HG02885 (cell line): ENCODE measurements around the gene TLR6.
A peak's percentile ranks its signal among the peaks of the same experiment; 100 is the strongest.
"Not testable (repeated sequence)": the region's sequence is repeated elsewhere in the genome, so short reads cannot be mapped to it uniquely, and the experiment has no call there.

Experiments used
- ATAC-seq: cut with Tn5 transposase; IDR thresholded peaks from one replicate; pipeline ENCODE4 v1.9.1; 2021; ENCODE audit warnings: mild to moderate bottlenecking; ENCODE audit not compliant: unreplicated experiment, poor library complexity

Gene TLR6

DNA sequence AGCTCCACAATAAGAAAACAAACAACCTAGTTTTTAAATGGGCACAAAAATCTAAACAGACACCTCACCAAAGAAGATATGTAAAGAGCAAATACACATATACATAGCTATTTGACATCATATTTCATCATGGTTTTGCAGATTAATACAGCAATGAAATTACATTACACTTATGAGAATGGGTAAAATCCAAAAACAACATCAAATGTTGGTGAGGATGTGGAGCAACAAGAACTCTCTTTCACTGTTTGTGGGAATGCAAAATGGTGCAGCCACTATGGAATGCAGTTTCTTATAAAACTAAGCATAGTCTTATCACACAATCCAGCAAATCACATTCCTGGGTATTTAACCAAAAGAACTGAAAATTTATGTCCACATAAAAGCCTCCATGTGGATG lies 25.0 kb downstream of the TLR6 start:
- ATAC-seq: no peak

DNA sequence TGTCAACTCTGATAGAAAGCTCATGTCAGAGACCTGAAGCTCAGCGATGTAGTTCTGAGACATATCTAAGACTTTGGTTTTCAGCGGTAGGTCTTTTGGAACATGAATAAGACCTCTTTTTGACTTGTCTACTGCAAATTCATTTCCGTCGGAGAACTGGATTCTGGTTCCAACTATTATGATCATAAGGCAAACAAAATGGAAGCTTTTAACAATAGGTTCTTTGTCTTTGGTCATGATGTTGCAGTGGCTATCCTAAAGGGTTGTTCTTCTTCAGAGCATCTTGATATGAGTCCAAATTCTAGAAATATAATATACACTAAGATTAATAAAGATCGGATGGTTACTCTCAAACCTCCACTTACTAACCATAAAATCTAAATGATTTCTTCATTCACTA lies 27.4 kb downstream of the TLR6 start:
- no peak for ATAC-seq

DNA sequence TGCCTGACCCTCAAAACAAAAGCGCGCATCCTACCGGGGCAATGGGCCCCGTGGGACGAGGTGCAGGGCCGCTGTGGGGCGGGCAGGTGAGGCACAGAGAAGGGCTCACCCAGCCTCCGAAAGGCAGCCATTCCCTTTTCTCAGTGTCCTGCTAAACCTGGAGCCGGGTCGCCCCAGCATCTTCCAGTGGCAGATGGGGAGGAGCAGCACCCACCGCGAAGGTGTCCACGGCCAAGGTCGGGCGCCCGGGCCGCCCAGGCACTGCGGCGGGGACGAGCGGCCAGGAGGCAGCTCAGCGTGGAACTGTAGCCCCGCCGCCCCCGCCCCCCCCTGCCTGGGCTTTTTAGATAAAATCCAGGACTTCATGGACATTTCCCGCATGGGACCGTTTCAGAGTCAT lies 32.9 kb downstream of the TLR6 start:
- ATAC-seq: no peak

DNA sequence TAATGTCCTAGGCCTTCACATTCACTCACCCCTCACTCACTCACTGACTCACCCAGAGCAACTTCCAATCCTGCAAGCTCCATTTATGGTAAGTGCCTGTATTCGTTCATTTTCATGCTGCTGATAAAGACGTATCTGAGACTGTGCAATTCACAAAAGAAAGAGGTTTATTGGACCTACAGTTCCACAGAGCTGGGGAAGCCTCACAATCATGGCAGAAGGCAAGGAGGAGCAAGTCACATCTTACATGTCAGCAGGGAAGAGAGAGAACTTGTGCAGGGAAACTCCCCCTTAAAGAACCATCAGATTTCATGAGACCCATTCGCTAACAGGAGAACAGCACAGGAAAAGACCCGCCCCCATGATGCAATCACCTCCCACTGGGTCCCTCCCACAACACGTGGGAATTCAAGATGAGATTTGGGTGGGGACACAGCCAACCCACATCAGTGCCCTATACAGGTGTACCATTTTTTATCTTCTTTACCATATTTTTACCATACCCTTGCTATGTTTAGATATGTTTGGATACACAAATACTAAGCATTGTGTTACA lies 33.8 kb downstream of the TLR6 start:
- ATAC-seq: no peak

DNA sequence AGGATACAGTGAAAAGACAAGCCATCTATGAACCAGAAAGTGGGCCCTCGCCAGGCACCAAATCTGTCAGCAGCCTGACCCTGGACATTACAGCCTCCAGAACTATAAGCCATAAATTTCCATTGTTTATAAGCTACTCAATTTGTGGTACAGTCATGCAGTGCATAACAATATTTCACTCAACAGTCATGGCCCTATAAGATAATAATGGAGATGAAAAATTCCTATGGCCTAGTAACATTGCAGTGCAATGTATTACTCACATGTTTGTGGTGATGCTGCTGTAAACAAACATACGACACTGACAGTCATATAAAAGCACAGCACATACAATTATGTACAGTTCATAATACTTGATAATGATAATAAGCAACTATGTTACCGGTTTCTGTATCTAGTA lies 34.9 kb downstream of the TLR6 start:
- no peak for ATAC-seq

DNA sequence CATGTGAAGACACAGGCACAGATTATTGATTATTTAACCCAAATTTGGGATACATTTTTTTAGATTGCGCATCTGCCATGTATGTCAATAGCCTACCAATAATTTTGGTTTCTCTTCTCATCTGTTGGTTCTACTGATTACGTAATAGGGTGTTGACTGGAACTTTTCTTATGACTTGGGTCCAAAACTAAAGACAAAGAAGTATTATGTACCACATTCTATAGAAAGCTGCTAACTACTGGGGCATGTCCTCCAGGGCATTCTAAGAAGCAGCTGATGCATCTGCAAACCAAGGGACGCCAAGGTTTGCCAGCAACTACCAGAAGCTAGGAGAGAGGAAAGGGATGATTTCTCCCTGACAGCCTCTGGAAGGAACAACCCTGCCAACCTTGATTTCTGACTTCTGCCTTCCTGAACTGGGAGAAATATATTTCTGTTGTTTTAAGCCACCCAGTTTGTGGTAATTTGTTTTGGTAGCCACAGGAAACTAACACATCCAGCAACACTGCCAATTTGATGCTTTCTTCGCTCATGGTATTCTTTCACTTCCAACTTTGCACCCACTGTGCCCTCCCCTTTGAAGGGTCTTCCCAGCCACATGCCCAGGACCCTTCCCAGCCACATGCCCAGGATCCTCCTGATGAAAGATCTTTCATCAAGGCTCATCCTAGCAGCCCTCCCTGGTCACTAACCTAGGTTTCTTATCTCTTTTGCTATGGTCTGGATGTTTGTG lies 36.1 kb downstream of the TLR6 start:
- ATAC-seq: no peak

DNA sequence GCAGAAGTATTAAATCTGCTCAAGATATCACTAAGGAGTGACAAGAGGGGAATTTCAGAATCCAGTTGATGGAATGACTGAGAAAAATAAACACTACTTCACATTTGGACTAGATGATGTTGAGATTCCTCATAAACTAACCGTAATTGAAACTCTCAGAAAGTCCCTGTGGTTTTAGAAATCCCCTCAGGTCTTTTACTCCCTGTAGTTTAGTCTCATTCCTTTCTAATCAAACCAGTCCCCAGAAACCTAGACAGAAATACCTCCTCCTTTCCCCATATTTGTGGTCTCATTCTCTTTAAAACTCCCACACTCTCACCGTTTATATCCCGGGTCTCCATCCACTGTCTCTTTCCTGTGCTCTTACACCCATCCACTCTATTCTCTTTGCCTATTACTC lies 37.0 kb downstream of the TLR6 start:
- peak; percentile 36 for ATAC-seq

DNA sequence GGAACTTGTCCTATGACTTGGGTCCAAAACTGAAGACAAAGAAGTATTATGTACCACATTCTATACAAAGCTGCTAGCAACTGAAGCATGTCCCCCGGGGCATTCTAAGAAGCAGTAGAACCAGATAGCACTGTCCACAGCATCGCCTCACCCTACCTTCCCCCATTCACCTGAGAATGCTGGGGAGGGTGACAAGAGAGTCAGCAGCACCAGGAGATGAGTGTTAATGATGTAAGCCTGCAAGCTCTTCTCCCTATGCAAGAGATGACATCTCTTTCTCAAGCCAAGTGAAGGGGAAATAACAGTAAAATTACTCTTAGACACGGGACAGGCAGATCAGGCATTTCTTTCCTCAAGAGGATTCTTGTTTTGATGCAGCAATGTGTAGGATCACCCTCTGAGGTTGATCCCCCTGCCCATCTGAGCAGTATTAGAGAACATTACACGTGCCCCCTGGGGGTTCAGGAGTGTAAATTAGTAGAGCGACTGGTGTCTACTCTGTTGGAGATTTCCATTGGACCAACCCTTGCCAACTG lies 38.1 kb downstream of the TLR6 start:
- peak; percentile 67 for ATAC-seq

DNA sequence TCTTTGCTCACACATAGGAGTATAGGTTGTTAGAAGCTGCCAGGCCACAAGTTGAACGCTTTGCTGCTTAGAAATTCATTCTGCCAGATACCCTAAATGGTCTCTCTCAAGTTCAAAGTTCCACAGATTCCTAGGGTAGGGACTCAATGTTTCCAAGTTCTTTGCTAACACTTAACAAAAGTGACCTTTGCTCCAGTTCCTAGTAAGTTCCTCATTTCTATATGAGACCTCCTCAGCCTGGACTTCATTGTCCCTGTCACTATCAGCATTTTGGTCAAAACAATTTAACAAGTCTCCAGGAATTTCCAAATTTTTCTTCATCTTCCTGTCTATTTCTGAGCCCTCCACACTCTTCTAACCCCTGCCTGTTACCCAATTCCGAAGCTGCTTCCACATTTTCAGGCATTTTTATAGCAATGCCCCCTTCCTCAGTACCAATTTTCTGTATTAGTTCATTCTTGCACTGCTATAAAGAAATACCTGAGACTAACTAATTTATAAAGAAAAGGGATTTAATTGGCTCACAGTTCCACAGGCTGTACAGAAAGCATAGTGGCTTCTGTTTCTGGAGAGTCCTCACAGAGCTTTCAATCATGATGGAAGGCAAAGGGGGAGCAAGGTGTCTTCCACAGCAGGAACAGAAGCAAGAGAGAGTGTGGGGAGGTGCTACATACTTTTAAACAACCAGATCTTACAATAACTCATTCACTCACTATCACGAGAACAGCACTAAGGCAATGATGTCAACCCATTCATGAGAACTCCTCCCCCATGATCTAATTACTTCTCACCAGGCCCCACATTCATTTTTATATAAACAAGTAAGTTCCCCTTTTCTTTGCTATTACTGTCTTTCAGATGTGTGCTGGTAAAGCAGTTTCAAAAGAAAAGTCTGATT lies 40.5 kb downstream of the TLR6 start:
- no peak for ATAC-seq

DNA sequence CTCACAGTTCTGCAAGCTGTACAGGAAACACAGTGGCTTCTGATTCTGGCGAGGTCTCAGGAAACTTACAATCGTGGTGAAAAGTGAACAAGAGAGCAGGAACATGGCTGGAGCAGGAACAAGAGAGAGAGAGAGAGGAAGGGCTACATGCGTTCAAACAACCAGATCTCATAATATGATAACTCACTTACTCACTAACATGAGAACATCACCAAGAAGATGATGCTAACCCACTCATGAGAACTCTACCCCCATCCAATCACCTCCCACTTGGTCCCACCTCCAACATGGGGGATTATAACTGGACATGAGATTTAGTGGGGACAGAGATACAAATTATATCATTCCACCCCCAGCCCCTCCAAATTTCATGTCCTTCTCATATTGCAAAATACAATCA lies 42.2 kb downstream of the TLR6 start:
- ATAC-seq: no peak

DNA sequence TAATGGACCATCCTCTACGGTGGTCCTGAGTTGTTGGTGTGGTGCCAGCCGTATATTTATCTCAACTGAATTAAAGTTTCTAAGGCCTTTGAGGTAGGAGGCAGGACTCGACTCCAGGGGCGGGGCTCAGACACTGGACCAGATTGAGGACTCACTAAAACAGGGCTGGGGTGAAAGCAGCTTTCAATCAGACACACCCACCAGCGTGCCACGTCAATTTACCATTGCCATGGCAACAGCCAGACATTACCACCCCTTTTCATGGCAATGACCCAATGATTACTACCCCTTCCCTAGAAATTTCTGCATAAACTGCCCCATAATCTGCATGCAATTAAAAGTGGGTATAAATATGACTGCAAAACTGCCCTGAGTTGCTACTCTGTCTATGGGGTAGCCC lies 45.3 kb downstream of the TLR6 start:
- no peak for ATAC-seq

DNA sequence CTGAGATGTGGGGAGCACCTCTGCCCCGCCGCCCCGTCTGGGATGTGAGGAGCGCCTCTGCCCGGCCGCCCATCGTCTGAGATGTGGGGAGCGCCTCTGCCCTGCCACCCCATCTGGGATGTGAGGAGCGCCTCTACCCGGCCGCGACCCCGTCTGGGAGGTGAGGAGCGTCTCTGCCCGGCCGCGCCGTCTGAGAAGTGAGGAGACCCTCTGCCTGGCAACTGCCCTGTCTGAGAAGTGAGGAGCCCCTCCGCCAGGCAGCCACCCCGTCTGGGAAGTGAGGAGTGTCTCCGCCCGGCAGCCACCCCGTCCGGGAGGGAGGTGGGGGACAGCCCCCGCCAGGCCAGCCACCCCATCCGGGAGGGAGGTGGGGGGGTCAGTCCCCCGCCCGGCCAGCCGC lies 49.2 kb downstream of the TLR6 start:
- not testable (repeated sequence) for ATAC-seq

DNA sequence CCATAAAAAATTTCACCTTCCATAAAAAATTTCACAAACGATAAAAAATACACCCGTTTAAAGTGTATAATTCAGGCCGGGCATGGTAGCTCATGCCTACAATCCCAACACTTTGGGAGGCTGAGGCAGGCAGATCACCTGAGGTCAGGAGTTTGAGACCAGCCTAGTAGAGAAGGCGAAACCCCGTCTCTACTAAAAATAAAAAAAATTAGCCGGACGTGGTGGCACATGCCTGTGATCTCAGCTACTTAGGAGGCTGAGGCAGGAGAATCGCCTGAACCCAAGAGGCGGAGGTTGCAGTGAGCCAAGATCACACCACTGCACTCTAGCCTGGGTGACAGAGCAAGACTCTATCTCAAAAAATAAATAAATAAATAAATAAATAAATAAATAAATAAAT lies 50.4 kb downstream of the TLR6 start:
- not testable (repeated sequence) for ATAC-seq

DNA sequence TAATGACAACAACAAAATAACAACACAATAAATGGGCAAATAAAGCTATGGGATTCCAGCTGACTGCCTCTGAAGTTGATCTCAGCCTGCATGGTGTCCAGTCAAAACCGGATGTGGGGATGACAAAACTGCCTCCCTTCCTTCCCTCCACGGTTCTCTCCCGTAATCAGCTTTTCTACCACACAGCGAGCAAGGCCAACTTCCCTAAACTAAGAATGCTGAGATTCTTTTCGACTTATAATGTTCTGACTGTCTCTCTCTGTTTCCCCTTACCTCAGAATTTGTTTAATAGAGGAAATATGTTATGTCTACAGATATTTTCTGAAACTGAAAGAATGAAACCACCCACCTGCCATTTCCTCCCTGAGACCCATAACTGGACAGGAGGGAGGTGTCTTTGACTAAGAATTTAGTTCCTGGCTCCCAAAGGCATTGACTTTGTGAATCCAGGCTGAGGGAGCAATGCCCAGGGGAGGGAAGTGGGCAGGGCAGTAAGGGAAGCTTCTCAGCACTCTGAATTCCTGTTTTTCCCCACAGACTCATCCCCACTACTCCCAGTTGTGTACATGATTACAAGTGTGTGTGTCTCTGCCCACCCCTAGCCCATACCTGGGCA lies 51.0 kb downstream of the TLR6 start:
- ATAC-seq: peak; percentile 81

DNA sequence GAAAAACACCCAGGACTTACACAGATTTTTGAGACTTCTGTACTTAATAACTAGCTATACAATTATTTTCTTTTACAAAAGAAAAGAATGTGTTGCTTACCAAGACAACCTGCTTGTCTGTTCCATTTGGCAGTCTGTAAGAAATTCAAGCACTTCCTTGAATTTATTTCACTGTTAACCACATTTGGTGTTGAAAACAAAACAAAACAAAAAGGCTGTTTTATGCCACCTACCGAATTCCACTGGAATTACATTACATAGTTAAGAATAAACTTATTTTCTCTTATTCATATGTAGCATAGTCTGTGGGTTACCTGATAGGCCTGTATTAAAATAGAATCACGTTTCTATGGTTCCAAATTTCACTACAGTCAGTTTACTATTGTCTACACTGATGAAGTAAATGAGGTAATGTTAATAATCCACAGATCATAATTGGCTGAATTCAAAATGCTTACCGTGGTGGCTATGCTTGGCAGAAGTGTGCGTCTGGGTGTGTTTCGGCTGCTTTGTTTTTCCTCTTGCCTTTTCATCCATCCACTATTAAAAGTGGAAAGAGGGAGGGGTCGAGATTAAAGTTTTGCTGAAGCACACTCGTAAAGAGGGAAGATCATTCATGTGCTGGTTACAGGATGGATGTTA lies 51.8 kb downstream of the TLR6 start, which contains the start of gene TLR1:
TSS of gene TLR1 (minus strand) at position 138 of the 642 bp plus-strand sequence. CDS start 5,960 bp downstream, outside the sequence.
- peak; percentile 19 for ATAC-seq

DNA sequence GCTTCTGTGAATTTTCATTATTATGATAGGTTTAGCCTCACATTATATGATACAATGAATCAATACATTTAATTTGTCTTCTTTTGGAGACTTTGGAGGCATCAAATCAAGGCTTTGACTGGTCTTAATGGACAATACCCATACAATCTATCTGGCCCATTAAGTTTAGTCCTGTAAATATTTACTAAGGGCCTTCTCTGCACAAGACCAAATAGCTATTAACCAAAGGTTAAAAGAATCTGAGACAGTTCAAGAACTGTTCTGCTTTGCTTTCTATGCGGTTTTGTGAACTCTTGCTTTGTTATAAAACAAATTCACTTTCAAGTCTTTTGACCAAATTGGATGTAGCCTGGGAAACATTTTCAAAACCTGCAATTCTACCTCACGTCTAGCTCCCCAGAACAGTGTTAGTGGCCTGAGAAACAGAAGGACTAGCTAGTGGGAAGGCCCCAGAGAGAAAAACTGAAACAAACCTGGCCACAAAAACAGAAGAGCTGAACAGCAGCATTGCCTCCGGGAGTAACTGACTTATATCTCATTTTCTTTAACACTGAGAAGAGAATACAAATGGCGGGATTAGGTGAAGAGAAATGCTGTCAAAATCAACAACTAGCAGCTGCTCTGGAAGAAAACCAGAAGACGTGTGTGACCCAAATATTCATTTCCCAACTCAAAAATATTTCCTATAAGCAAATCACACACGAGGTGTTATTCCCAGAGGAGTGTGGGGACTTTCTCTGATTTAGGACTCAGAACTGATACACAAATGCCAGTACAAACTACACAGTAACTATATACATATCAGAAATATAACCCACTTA lies 52.6 kb downstream of the TLR6 start:
- peak; percentile 73 for ATAC-seq

DNA sequence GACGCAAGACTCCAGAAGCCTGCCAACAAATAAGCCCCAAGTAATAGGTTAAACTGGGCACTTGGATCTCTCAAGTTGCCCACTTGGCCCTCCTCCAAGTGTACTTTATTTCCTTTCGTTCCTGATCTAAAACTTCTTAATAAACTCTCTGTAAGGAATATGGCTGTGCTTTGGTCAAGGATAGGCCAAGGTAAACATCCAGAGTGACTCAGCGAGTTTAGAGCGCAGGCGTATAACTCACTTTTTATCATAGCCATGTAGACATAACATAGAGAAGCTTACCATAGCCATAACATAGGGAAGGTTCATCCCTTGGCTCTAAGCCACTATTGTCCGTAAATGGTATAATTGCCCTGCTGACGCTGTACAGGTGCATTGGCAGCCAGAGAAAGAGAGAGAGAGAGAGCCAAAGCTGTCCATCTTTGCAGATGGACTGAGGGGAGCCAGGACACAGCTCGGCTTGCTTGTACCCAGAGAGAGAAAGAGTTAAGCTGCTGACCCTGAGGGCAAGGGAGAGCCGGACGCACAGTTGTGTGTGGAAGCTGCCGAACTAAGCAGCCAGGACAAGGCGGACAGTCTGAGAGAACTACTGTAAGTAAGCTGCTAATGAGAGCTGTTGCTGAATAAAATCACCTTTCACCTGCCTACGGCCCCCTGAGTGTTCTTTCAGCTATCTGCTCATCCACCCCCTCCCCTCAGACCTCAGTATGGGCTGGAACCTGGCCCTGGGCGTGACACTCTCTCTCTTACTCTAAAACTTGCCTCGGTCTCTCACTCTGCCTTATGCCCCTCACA lies 53.9 kb downstream of the TLR6 start:
- ATAC-seq: no peak

DNA sequence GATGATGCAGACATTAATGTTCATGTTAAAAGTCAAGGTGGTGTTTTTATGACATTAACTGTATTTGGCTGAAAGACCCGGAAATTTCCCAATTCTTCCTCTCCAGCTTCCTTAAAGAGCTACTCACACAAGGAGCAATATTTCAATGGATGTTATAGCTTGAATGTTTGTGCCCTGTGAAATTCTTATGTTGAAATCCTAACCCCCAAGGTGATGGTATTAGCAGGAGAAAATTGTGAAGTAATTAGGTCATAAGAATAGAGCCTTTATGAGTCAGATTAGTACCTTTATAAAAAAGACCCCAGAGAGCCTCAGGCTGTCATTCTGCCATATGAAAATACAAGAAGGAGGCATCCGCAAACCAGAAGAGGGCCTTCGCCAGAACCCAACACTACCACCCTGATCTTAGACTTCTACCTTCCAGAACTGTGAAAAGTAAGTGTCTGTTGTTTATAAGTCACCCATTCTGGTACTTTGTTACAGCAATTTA lies 55.6 kb downstream of the TLR6 start:
- no peak for ATAC-seq
